HUES48 (cell line): ENCODE measurements around the gene NUDCD2.
A peak's percentile ranks its signal among the peaks of the same experiment; 100 is the strongest.
"Not testable (repeated sequence)": the region's sequence is repeated elsewhere in the genome, so short reads cannot be mapped to it uniquely, and the experiment has no call there.

Source experiments
- H3K27ac ChIP-seq: one replicate; pipeline ENCODE4 v1.7.0; 2013; ENCODE audit warnings: low read depth, low read length, inconsistent platforms
- H3K27me3 ChIP-seq: 2 replicates; pipeline ENCODE4 v1.6.1; 2013; ENCODE audit warnings: mild to moderate bottlenecking, low read length; ENCODE audit not compliant: control insufficient read depth, insufficient read depth
- H3K36me3 ChIP-seq: 2 replicates; pipeline ENCODE4 v1.6.1; 2013; ENCODE audit warnings: low read length; ENCODE audit not compliant: control insufficient read depth, insufficient read depth
- H3K4me1 ChIP-seq: 2 replicates; pipeline ENCODE4 v1.6.1; 2013; ENCODE audit warnings: mild to moderate bottlenecking, low read length; ENCODE audit not compliant: control insufficient read depth, insufficient read depth
- H3K4me3 ChIP-seq: 2 replicates; pipeline ENCODE4 v1.5.1; 2013; ENCODE audit warnings: mild to moderate bottlenecking, low read depth, low read length
- H3K9ac ChIP-seq: 2 replicates; pipeline ENCODE4 v1.6.1; 2013; ENCODE audit warnings: mild to moderate bottlenecking, low read depth, low read length, moderate library complexity
- H3K9me3 ChIP-seq: 2 replicates; pipeline ENCODE4 v1.6.1; 2013; ENCODE audit warnings: low read length; ENCODE audit not compliant: control insufficient read depth, insufficient read depth

The NUDCD2 gene

GRCh38 chr5:163426128-163426527, 33.8 kb downstream of the NUDCD2 start:
- H3K9me3 ChIP-seq, H3K36me3 ChIP-seq, H3K27ac ChIP-seq, H3K9ac ChIP-seq, H3K4me3 ChIP-seq, H3K4me1 ChIP-seq, H3K27me3 ChIP-seq: not testable (repeated sequence)

DNA sequence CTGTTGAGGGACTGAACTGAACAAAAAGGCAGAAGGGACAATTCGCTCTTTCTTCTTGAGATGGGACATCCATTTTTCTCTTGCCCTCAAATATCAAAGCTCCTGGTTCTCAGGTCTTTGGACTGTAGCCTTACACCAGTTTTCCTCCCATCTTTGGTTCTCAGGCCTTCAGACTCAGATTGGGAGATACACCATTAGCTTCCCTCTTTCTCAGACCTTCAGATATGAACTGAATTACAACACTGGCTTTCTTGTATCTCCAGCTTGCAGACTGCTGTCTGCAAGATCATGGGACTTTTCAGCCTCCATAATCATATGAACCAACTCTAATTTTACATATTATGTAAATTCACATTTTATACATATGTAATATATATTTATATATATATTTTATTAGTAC, 35.1 kb downstream of the NUDCD2 start:
- H3K27me3 ChIP-seq: no peaks in the 10 kb centered on the region
- no peak overlapping the region for H3K4me3 ChIP-seq
- H3K4me1 ChIP-seq: no peaks in the 10 kb centered on the region
- no peak overlapping the region for H3K27ac ChIP-seq
- no peak overlapping the region for H3K9ac ChIP-seq
- no peaks in the 10 kb centered on the region for H3K9me3 ChIP-seq
- H3K36me3 ChIP-seq: no peaks in the 10 kb centered on the region

DNA sequence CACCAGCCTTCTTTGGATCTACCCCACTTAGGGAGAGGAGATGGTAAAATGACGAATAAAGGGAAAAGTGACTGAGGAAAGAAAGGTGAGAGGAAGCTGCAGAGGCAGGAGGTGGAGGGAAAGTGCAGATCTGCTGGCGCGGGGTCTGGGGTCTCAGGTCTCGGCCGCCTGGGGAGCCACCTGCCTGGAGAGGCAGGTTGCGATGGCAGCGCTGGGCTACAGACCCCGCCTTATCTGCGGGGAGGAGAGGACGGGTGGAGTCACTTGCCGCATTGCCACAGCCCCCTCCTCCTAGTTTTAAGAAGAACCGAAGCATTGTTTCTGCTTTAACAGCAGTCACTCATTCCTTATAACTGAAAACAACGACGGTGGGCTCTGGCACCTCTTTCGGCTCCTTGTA, 44.2 kb downstream of the NUDCD2 start:
- H3K9ac ChIP-seq, H3K27me3 ChIP-seq, H3K27ac ChIP-seq, H3K36me3 ChIP-seq, H3K9me3 ChIP-seq: not testable (repeated sequence)
- Histone ChIP-seq H3K4me1 (peaks cover 11% of the 10 kb centered on the region), H3K4me3 (peak overlapping the region; percentile 19; the same call in 1 of the 2 replicates)

- Histone ChIP-seq H3K4me3 (no peak overlapping the region), H3K27me3 (no peaks in the 10 kb centered on the region), H3K36me3 (no peaks in the 10 kb centered on the region), H3K4me1 (no peaks in the 10 kb centered on the region; the same call in 1 of the 2 replicates), H3K27ac (no peak overlapping the region), H3K9ac (no peak overlapping the region), H3K9me3 (no peaks in the 10 kb centered on the region)
Measured at GRCh38 chr5:163410505-163410904, 49.4 kb downstream of the NUDCD2 start.

GRCh38 chr5:163409384-163409783, 50.5 kb downstream of the NUDCD2 start:
- H3K9me3 ChIP-seq: no peaks in the 10 kb centered on the region
- H3K4me3 ChIP-seq: no peak overlapping the region
- H3K36me3 ChIP-seq: no peaks in the 10 kb centered on the region
- no peak overlapping the region for H3K27ac ChIP-seq
- H3K4me1 ChIP-seq: no peaks in the 10 kb centered on the region; the same call in 1 of the 2 replicates
- no peak overlapping the region for H3K9ac ChIP-seq
- H3K27me3 ChIP-seq: no peaks in the 10 kb centered on the region

- Histone ChIP-seq H3K27ac (no peak overlapping the region), H3K9me3 (no peaks in the 10 kb centered on the region), H3K27me3 (no peaks in the 10 kb centered on the region), H3K4me3 (no peak overlapping the region), H3K9ac (no peak overlapping the region), H3K36me3 (no peaks in the 10 kb centered on the region), H3K4me1 (no peaks in the 10 kb centered on the region; the same call in 1 of the 2 replicates)
Measured at GRCh38 chr5:163408311-163408923, 51.5 kb downstream of the NUDCD2 start.

DNA sequence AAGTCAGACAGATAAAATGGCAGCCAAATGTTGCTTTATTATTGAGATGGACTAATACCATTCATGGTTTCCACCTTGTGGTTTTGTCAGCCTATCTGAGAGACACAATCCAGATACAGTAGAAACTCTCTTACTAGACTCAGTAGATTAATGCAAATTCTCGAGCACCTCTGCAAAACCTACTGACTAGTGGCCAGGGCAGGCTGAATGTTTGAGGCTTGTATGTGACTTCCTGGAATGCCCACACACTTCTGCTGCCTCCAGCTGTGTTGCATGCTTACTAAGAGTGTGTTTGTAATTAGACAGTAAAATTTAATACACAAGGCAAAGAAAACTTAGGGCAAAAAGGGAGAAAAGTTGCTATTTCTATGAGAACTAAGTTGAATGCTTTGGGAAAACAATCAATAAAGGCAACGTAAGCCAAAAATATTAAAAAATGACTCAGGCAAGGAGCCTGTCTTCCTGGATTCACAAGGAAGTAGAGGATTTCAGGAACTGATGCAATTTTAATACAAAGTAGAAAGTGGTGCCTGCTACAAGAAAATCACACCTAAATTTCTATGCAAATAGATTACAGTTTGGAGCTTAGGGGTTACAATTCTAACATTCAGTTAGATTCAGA, 52.8 kb downstream of the NUDCD2 start:
- H3K27me3 ChIP-seq: no peaks in the 10 kb centered on the region
- H3K36me3 ChIP-seq: no peaks in the 10 kb centered on the region
- no peak overlapping the region for H3K27ac ChIP-seq
- H3K9ac ChIP-seq: no peak overlapping the region
- no peaks in the 10 kb centered on the region; the same call in 1 of the 2 replicates for H3K4me1 ChIP-seq
- no peak overlapping the region for H3K4me3 ChIP-seq
- H3K9me3 ChIP-seq: no peaks in the 10 kb centered on the region

DNA sequence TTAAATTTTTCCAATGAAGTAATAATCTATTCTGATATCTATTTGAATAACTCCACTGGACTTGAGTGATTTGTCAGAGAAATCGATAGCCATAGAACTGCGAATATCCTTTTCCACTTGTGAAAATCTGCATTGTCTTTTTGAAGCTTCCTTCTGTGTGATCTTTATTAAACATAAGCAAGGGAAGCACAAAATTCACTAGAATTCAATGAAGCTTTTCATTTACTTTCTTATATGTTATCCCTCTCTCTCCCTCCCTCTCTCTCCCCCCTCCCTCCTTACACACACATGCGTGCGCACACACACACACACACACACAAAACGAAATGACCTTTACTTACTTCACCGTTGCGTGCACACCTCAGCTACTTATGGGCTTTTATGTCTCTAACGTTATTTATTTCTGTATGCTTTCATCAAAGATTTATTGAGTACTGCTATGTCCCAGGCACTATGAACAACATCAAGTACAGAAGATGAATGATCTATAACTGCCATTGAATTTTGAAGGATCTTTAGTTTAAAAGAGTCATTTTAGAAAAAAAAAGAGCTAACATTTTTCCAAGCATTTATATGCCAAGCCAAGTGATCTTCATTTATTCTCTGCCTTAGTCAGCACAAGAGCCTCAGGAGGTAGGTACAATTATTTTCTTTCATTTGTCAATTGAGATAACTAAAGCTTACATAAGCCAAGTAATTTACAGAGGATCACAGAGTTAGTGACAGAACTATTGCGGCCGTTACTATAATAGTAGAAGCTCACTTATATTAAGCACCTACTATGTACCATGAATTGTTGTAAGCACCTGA, 55.3 kb downstream of the NUDCD2 start:
- no peaks in the 10 kb centered on the region; the same call in 1 of the 2 replicates for H3K4me1 ChIP-seq
- H3K27me3 ChIP-seq: no peaks in the 10 kb centered on the region
- no peak overlapping the region for H3K4me3 ChIP-seq
- H3K36me3 ChIP-seq: no peaks in the 10 kb centered on the region
- no peak overlapping the region for H3K9ac ChIP-seq
- H3K9me3 ChIP-seq: no peaks in the 10 kb centered on the region
- no peak overlapping the region for H3K27ac ChIP-seq

- Histone ChIP-seq H3K4me3 (no peak overlapping the region), H3K36me3 (no peaks in the 10 kb centered on the region), H3K27ac (no peak overlapping the region), H3K27me3 (no peaks in the 10 kb centered on the region), H3K9me3 (no peaks in the 10 kb centered on the region), H3K9ac (no peak overlapping the region), H3K4me1 (no peaks in the 10 kb centered on the region)
Measured at GRCh38 chr5:163402007-163402406, 57.9 kb downstream of the NUDCD2 start.

DNA sequence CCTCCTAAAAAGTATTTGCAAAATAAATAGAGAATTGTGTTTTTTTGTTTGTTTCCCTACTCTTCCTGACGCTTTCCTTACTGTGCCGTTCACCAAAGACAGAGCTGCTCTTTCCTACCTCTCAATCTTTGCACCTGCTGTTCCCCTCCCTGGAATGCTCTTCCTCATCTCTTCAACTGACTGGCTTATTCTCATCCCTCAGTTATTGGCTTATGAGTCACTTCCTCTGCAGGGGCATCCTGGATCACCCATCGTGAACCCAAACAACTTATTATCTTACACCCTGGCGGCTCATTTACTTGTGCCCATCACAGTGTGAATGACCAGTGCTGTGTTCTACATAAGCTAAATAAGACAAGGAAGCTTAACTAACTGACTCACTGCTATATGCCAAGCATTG, 58.6 kb downstream of the NUDCD2 start:
- Histone ChIP-seq H3K27ac (no peak overlapping the region), H3K27me3 (no peaks in the 10 kb centered on the region), H3K36me3 (no peaks in the 10 kb centered on the region), H3K4me3 (no peak overlapping the region), H3K9me3 (no peaks in the 10 kb centered on the region), H3K4me1 (no peaks in the 10 kb centered on the region), H3K9ac (no peak overlapping the region)

DNA sequence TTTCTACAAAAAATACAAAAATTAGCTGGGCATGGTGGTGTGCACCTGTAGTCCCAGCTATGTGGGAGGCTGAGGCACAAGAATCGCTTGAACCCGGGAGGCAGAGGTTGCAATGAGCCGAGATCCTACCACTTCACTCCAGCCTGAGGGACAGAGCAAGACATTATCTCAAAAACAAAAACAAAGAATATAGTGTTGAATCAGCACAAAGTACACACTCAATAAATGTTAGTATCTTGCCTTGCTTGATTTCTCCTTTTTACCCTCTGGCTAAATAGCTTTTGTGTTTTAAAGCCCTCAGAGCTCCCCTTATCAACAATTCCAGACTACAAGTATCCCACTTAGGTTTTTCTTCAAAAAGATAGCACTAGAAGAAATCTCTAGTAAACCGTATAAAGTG, 60.0 kb downstream of the NUDCD2 start:
- Histone ChIP-seq H3K27ac (no peak overlapping the region), H3K9me3 (no peaks in the 10 kb centered on the region), H3K4me1 (no peaks in the 10 kb centered on the region), H3K9ac (no peak overlapping the region), H3K4me3 (no peak overlapping the region), H3K36me3 (no peaks in the 10 kb centered on the region), H3K27me3 (no peaks in the 10 kb centered on the region)
